GM21360 (cell line): ENCODE measurements around the gene ANAPC13.

Experiments used
- ATAC-seq: cut with Tn5 transposase; IDR thresholded peaks from one replicate; pipeline ENCODE4 v1.9.1; 2021; ENCODE audit warnings: mild to moderate bottlenecking, moderate library complexity; ENCODE audit not compliant: unreplicated experiment

ANAPC13 gene

GRCh38 chr3:134457376-134458074 is 28.3 kb downstream of the ANAPC13 start:
- no peak for ATAC-seq

DNA sequence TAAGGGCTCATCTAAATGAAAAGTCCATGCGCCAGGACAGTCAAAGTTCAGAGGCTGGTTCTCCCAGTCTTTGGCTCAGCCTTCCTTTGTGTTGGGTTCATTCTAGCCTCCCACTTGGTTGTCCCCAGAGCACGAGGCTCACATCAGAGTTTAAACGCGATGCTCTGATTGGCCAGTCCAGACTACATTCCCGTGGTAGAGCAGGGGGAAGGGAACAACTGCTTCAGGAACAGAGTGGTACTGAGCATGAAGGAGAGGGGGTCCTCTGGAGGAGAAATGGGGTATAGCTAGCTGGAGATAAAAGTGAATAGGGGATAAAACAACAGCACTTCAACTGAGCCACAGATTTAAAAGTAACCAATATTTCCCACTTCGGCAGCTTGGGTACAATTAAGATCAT is 32.2 kb downstream of the ANAPC13 start:
- ATAC-seq, result no peak

DNA sequence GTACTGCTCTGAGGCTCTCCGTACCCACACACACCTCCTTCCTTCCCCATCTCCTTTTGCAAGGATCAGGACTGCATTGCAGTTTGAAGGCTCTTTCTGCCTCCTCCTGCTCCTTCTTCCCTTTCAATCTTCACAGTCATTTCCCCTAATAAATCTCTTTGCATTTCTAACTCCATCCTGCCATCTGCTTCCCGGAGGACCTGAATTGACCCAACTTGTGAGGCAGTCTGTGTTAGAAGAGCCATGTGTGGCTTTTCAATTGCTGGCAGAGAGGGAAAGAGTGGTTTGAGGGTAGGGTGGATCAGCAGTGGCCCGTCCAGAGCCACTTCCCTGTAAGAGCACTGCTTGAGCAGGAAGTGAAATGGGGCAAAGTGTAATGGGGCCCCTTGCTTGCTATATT is 35.8 kb downstream of the ANAPC13 start:
- no peak for ATAC-seq

DNA sequence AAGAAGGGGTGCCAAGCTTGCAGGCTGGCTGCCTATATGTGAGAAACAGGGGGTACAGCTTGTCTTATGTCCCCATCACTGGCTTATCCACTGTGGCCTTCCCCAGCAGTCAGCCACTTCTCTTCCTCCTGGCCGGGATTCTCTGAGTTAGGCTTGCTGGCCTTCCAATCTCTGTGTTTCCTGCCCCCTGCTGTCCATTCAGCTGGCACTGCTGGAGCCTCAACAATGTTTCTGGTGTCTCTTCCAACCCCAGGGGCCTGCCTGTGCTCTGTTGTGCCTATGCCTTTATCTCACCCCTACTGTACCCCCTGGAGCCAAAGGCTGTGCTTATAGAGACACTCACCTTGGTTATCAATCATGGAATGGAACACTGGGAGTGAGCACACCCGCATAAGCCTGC is 36.5 kb downstream of the ANAPC13 start:
- no peak for ATAC-seq

- no peak for ATAC-seq
These were observed 37.1 kb downstream of the ANAPC13 start for GRCh38 chr3:134448664-134449063.

DNA sequence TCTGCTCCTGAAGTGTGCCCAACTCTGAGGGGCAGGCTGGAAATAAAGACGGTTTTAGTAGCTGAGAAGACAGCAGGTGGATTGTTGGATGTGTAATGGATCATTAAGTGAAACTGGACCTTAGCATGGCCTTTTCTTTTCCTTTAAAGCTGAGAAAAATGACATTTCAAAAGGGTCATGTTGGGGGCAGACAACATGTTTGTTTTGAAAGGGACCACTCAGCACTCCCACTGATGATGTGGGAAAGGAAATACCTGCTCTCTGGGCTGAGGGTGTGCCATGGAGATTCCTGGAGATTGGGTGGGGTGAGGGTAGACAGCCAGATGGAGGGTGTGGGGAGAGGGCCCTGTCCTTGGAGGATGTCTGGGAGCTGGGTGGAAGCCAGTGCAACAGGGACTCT is 38.4 kb downstream of the ANAPC13 start:
- ATAC-seq, result no peak

DNA sequence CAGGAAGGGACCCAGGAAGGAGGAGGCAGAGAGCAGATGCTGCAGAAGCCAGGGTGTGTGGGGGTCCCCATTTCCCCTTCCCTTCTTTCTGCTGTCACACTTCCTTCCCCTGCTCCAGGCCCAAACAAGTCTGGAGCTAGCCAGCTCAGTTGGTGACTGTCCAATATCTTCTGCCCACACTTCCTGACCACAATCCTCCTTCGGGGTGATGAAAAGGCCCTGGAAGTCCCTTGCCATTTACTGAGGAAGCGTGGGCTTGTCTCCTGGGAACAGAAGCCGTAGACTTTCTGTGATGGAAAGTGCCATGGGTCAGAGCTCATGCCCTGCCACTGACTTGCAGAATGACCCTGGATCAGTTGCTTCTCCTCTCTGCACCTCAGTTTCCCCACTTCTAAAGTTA is 39.0 kb downstream of the ANAPC13 start:
- ATAC-seq, result no peak

DNA sequence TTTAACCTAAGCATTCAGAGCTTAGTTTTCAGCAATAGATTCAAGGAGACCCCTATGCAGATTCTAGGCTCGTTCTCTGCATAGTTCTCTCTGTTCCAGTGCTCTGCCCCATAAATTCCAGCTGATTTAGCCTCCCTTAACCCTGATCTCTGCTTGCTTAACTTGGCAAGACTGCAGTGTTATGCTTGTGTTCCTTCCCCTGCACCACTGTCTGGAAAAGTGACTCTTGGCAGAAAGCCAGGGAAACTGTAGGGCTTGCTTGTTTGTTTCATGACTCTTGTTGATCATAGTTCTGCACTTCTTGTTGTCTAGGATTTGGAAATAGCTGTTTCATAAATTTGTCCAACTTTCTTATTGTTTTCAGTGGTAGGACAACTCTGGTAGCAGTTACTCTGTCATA is 40.1 kb downstream of the ANAPC13 start:
- ATAC-seq, result no peak

DNA sequence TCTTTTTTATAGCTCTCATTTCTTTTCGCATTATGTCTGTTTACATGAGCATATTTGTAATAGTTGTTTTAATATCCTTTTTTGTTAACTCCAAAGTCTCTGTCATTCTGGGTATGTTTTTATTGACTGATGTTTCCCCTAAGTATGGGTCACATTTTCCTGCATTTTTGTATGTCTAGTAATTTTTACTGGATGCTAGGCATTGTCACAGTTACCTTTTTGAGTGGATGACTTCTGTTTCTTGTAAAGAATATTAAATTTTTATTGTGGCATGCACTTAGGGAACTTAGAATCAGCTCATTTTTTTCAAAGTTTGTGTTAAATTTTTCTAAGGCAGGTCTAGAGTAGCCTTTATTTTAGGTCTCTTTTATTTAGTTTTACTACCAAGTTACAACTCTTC is 40.7 kb downstream of the ANAPC13 start:
- no peak for ATAC-seq

DNA sequence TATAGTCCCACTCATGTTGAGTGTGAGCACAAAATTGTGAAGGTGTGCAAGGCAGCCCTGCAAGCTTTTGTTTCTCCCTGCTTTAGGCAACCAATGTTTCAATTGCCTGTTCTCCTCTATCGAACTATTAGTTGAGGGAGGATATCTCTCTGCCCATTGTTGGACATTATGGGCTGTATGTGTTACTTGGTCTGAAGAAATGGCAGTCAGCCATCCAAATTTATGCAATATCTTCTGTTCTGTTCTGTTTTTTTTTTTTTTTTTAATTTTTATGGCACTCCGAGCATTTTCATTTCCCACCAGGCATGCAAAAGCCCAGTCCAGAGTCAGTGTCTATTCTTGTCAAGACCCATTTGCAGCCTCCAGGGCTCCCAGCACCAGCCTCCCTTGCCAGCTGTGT is 44.0 kb downstream of the ANAPC13 start:
- ATAC-seq, result no peak

- ATAC-seq, result no peak
These were observed 44.5 kb downstream of the ANAPC13 start for GRCh38 chr3:134441321-134441720.

GRCh38 chr3:134437211-134437752 is 48.5 kb downstream of the ANAPC13 start:
- no peak for ATAC-seq

DNA sequence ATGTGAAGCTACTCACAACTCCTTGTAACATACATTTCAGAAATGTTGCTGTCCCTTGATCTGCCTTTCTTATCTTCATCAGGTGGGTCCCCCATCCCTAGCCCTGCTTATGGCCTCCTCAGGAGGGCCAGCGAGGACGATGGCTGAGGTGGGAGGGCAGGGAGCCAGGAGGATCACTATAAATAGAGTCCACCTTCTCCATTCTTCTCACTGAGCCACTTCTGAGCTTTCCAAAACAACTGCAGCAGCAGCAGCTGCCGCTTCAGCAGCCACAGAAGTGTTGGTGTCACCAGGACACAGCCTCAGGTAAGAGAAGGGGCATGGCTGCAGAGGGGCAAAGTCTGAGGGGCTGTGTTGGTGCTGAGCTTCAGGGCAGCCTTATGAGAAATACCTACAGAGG is 53.5 kb downstream of the ANAPC13 start:
- ATAC-seq, result no peak

DNA sequence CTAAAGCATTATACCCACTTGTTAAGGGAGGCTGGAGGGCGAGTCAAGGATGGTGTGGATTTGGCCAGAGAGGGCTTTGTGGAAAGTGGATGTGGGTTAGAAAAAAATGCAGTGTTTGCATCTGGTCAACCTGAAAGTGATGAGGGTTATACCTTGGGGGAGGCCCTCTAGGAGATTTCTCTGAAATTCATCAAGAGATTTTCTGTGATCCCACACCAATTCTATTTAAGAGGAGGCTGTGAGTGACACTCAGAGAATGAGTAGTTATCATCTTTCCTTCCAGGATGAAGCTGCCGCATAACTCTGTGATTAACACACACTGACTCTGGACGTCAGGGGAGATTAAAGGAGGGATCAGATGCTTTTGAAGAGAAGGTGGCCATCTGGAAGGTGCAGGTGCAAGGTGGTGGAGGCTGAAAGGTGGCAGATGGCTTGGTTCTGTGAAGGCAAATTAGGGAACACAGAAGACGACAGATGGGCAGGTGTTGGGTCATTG is 54.8 kb downstream of the ANAPC13 start:
- ATAC-seq, result no peak

GRCh38 chr3:134430174-134430573 is 55.6 kb downstream of the ANAPC13 start:
- no peak for ATAC-seq

- no peak for ATAC-seq
These were observed 57.4 kb downstream of the ANAPC13 start for GRCh38 chr3:134428401-134428800.
